Limb (tissue), 2 donors: Measurements from ENCODE around the gene TRIM31.
A peak's percentile ranks its signal among the peaks of the same experiment; 100 is the strongest.

Experiments
- DNase-seq, 2 donors: peaks; one replicate each; pipeline ENCODE4 v3.0.0-alpha.2; 2016; ENCODE audit errors: extremely low spot score in 2 of 2

Gene TRIM31

DNA sequence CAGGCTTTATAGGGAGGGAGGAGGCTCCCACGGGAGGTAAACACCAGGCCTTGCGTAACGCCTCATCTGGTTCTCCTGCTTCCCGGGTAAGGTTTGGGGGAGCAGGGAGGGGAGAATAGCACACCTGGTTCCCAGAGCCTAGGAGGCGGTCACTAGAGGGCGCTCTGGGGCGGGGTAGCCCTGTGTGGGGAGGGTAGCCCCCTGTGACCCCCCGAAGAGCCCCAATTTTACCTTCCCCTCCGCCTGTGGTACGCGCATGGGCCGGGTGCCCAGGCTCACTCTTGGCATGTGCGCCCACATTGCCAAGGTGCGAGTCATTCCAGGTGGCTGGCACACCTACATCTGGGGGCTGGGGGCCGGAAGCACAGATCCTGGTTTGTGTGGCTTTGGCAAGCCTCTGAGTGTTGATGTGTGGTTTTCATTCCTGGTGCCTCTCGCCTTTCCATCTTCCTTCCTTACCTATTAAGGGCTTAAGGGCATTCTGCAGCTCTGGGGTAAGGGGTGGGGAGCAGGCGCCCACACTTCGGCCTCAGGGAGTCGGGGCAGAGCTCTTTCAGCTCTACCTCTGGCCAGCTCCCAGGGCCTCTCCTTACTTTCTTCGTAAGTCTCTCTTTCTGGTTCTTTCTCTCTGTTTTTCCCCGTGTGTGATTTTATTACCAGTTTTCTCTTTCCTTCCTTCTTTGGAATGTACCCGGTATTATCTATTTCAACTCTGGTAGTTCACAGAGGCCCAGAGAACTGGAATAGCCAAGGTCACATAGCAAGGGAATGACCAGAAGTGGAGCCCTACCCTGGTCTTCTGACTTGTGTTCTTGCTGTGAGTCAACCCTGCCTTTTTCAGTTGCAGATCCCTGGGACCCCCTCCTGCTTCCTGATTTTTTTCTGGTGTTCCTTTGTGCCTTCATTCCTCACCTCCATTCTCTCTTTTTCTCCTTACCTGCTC, 36.8 kb downstream of the TRIM31 start:
- DNase-seq = peak in 1 of 2 donors; percentile 51

DNA sequence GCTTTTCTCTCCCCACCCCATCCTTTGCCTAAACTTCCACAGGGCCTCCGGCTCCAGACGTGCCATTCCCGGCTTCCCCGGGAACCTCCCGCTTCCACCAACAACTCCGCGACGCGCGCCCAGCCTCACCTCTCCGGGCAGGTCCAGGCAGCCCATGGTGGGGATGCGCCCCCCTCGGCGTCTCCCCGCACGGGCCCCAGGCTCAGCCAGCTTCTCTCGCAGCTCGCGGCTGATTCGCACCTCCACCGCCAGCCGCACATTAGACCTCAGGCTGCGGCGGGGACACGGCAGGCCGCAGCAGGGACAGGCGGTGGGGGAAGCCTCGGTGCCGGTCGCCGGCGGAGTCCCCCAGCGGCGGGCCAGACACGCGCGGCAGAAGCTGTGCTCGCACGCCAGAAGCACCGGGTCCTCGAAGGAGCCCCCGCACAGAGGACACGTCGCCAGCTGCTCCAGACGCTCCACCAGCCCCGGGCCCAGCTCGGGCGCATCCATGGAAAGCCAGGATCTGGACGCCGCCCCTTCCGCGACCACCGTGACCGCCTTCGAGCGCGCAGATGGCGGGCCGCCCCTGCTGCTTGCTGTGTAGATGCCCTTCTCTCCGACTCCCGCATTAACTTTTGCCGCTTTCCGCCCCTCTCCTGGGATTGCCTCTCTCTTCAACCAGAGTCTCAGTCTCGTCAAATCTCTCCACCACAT, 37.6 kb downstream of the TRIM31 start, which contains the start of gene RNF39:
RNF39 (minus strand) TSS at position 676 of the 696 bp plus-strand sequence; CDS start at position 492, 184 bp downstream.
- DNase-seq = peak in 1 of 2 donors; percentile 50

DNA sequence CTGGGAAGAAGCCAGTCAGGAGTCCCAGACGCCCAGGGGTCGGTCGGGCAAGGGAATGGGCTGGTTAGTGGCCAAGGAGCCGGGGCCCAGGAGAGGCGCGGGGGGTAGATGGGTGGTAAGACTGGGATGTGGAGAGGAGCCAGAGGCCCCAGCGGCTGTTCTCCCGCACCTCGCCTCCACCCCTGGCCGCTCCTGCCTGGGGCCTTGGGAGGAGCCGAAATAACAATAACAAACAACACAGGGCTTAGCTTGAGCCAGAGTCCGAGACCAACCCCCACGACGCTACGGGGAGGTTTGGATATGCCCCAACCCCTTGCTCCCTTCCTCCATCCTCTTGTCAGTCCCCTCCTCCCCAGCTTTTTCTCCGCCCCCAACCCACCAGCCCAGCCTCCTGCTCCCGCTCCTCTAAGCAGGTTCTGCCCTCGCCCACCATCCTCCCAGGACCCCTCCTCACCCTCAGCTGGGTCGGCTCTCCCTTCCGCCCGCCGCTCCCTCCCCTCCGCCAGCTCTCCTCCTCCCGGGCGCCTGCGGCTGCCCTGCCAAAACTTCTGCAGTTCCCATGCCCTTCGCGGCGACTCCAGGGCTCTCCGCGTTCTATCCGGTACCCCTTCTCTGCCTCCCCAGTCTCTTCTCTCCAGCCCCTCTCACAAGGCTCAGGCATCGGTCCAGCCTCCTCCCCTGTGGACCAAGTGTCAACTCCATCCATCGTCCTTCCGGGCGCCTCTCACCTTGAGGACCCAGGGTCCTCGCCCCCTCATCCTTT, 38.4 kb downstream of the TRIM31 start:
- DNase-seq = peak in 1 of 2 donors; percentile 49

DNA sequence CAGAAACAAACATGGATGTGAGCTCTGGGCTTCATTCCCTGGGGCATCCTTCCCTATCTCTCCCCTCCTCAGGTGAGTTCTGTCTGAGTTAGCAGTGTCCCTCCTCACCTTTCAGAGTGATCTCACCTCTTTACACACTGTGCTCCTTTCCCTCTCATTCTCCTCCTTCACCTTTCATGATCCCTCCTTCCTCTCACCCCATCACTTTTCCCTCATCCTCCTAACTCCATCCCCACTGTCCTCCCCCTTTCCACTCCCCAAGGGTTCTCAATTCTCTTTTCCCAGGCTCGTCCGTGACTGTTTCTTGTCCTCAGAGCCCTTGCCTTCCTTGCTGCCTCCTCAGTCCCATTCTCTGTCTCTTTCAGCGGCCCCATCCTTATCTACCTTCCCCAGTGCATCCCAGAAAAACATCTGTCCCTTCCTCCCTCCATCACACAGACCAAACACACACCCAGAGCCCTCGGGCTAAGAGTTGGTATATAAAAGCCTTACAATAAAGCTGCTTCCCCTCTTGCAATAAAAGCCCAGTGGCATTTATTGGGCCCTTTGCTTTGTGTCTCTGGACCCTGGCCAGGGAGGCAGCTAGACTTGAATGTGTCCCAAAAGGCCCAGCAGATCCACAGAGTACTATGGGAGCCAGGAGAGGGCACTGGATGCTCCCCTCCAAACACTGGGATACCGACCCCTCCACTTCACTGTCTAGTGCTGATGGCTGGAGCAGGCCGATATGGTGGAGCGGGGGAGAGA, 39.2 kb downstream of the TRIM31 start:
- no peak for DNase-seq

DNA sequence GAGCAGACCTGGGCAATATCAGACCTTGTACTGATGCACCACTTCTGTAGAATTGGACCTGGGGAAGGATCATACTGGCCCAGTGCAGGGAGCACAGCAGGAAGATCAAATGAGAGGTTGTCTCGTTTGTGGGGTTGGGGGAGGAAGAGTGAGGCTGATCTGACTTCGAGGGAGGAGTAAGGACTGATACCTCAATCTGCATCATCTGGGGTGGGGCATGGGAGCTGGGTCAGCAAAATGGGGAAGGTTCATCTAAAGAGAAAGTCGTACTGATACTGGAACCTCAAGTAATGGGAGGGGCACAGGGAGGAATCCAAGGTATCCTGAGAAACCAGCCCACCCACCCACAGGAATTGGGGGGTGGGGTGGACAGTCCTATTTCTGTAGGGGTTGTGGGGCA, 41.0 kb downstream of the TRIM31 start:
- no peak for DNase-seq

DNA sequence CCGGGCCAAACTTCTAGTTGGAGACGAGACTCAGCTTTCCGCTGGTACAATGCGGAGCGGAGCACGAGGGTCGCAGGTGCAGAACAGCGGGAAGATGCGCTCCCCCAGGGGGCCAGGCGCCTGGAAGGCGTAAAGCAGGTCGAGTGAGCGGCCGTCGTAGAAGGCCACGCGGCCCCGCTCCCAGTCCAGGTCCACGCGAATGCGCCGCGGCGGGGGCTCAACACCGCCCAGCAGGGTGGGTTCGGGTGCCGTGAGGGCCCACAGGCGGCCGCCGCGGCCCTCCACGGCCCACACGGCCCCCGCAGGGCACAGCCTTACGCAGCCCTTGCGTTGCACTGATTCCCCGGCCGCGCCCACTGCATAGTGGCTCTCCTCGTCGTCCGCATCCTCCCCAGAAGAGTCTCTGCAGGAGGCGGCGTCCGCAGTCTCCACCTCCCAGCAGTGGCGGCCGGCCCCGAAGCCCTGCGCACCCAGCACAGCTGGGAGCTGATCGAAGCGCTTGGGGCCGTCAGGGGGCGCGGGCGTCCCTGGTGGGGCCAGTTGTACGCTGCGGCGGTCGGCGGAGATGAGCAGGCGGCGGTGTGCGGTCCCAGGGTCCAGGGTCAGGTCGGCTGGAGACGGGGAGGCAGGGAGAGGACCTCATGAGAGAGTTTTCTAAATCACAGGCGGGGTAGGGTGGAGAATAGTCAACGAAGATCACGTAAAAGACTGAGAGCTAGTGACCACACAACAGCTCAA, 41.6 kb downstream of the TRIM31 start:
- no peak for DNase-seq

DNA sequence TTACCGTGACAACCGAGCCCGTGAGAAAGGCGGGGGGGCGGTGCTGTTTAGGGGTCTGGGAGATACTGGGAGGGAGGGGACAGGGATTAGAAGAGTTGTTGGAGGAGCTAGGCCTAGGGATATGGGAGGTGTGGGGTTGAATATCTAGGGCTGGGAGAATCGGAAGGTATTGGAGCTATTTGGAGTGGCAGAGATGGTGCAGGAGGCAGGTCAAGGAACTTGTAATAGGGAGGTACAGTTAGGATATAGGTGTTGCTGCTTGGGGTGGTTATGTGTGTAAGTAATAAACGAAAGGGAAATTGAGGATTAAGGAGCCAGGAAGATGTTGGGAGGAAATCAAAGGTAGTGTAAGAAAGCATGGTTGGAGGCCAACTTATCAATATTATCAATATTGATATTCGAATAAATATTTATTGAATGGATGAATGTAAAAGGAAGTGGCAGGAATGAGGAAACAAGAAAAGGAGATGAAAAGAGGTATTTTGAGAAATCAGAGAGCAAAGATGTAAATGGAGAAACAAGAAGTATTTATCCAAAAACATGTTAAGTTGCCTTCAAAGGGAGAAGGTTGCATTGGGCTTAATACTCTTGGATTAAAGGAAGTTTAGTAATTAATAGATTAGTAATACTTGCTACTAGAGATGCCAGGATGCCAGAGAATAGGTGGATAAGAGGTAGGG, 45.3 kb downstream of the TRIM31 start:
- DNase-seq = no peak

DNA sequence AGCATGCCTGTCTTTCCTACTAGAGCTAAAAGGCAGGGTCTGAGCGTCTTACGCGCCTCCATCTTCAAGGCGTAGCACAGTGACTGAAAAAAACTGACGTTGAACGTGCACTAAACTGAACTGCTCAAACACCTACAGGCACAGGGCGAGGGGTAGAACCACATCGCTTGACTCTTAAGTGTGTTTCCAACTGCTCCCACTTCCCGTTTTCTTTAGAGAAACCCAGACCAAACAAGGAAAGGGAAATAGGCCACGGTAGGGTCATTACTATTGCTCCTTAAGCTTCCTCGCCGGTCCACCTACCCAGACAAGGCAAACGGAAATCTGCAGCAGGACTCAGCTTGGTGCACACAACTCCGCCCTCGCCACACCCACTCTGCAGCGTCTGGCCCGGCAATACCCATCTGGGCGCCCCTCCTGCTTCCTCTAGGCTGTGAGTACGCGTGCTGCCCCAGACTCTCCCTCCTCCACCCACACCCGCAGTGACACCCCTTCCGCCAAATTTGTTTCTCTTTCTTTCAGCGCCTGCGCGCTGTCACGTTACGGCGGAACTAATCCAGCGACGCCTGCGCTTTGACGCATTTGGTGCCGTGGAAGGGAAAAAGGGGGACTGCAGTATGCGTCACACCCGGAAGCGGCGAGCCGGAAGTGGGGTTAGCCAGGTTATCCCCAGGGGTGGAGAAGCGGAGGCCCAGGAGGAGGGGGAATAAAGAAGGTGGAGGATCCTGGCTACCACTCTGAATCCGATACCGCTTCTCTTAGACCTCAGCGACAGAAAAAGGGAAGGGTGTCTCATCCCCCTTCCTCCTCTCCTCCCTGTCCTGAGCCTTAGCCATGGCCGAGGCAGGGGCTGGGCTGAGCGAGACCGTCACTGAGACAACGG, 46.1 kb downstream of the TRIM31 start, which contains the start of gene PPP1R11:
PPP1R11 (plus strand) TSS at position 622 of the 883 bp plus-strand sequence; CDS start at position 835, 213 bp downstream.
- peak; percentile 98 to 99 for DNase-seq

DNA sequence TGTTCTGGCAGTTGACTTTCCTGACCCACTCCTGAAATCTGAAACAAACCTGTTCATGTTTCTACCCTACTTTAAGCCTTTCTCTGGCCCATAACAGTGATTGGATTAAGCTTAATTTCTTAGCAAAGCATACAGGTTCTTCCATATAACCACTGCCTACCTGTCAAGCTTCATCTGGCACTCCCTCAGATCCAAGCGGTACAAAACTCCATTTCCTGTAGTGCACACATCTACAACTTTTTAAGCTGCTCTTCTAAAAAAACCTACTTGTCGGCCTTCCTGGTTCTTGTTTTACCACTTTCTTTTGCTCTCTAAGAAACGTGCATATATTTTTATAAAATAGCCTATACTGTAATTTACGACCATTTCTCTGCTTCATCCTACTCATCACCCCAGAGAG, 46.8 kb downstream of the TRIM31 start:
- DNase-seq = no peak

DNA sequence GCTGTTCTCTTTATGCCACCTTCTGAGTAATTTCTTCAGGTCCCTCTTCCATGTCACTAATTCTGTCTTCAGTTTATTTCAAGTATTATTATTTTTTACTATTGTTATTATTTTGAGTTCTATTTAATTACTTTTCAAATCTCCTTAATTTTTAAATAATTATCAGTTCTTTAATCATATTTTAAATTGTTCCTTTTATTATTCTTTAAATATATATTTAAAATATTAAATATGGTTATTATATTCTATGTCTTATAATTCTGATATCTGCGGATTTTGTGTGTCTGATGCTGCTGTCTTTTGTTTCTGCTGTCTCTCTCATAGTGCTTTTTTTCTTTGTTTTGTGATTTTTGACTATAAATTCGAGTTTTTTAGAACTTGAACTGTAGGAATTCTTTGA, 49.6 kb downstream of the TRIM31 start:
- DNase-seq = no peak

DNA sequence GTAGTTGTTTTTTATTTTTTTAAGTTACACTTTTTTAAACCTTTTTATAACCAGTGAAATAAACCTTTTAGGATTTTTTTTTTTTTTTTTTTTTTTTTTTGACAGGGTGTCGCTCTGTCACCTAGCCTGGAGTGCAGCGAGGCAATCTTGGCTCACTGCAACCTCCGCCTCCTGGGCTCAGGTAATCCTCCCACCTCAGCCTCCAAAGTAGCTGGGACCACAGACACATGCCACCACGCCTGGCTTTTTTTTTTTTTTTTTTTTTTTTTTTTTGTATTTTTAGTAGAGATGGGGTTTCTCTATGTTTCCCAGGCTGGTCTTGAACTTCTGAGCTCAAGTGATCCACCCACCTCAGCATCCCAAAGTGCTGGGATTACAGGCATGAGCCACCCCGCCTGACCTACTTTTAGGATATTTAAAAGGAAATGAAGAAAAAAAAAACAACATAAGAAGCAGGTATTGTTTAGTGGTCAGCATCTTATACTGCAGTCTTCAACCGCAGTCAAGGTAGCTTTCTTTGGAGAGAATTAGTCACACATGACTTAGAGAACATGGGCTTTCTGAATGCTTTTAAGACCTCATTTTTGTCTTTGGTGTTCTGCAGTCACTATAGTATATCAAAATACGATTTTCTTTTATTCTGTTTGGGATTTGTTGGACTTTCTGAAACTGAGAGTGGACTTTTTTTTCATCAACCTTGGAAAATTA, 50.3 kb downstream of the TRIM31 start:
- DNase-seq = no peak

DNA sequence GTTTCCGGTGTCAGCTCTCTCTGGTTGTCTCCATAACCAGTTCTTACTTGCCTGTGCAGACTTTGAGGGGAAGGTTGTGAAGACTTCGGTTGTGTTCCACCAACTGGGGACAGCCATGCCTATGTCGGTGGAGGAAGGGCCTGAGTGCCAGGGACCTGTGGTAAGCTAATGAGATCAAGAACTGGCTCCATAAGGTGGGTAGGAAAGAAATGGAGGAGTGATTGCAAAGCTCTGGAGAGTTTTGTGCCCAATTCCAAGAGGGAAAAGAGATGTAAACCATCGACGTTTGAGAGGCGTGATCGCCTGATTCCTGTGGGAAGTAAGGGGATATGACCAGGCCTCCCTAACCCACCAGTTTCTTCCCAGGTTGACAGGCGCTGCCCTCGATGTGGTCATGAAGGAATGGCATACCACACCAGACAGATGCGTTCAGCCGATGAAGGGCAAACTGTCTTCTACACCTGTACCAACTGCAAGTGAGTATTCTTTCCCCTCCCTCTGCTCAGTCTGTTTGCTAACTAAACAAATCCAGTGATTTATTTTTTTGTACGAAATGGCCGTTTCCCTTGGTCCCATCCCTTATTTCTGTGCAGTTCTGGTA, 50.9 kb downstream of the TRIM31 start:
- DNase-seq = peak in 1 of 2 donors; percentile 37

DNA sequence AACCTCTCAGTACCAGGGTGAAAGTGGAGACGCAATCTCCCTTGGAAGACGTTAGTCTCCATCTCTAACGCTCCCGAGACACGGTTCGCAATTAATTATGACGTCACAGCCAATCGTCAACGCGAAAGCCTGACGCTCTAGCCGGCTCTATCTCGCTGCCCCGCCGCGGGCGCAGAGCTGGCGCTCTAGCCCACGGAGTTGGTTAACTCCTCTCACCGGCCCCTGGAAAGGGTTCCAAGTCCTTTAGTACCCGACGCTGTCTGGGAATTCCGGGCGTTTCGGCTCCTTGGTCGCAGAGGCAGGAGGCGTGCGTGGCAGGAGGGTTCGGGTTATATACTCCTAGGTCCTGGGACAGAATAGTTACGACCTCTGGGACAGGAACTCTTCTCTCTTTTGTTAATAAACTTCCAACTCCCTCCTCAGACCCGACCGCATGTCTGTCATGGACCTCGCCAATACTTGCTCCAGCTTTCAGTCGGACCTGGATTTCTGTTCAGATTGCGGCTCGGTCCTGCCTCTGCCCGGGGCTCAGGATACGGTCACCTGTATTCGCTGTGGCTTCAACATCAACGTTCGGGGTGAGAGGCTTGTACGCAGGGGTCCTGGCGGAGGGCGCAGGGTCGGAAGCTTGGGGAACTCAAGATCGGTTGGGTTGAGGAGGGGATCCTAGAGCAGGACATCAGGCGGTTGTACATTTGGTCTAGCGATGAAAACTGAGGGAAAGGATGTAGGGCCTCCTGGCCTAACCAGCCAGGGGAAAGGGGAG, 51.6 kb downstream of the TRIM31 start, which contains the start of gene POLR1H:
POLR1H (plus strand) TSS at position 174 of the 766 bp plus-strand sequence; CDS start at position 434, 260 bp downstream.
- peak; percentile 94 to 99 for DNase-seq

DNA sequence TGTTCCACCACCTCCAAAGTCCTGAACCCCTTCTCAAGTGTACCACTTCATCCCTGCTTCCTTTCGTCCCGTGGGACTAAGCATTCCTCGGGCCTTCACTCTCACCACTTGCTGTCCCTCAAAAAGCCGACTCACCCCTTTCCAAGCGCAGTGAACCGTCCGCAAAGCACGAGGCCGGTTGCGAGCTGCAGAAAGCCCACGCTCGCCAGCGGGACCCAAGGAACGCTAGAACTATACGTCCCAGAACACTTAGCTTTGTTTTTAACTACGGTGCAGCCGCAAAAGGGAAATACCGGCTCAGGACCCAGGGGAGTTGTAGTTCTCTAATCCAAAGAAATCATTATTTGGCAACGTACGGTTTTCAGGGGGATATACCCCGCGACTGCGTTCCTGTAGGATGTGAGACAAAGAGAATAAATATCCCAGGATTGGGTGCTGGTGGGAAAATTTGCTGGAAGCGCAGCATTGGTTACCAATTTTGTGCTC, 52.2 kb downstream of the TRIM31 start:
- peak in 1 of 2 donors; percentile 67 for DNase-seq

DNA sequence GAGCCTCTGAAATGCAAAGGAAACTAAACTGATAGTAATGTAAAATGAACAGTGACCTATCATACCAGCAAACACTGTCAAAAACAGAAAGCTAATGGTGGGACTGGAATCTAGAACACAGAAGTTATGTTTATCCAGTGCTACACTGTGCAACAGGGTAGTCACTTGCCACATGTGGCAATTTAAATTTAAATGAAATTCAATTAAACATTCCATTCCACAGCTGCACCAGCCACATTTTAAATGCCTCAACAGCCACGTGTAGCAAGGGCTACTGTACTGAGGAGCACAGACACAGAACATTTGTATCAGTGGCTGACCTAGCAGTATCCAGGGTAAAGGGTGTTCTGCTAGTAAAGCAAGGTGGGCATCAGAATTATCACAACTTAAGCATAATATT, 57.4 kb downstream of the TRIM31 start:
- DNase-seq = no peak

DNA sequence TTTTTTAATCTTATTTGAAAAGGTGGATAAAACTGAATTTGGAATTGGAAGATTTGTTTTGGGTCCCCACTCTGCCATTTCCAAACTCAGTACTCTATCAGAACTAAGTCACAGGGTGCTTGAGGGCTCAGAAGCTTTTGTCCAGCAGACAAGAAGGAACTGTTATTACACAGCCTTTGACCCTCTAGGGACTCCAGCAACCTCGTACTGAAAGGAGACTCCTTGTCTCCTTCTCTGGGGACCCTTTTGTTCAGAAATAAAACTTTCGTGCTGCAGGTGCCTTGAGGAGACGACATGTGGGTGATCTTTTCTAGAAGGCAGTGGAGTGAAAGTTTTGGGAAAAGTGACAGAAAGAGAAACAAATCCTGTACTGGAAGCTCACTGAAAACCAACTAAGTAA, 59.2 kb downstream of the TRIM31 start:
- DNase-seq = no peak
